Measurements from ENCODE around the gene GNG4.
A peak's percentile ranks its signal among the peaks of the same experiment; 100 is the strongest.
"Not testable (repeated sequence)": the region's sequence is repeated elsewhere in the genome, so short reads cannot be mapped to it uniquely, and the experiment has no call there.

Gene GNG4

GRCh38 chr1:235650341-235651169 is 971 bp upstream of the GNG4 start:
- DNase-seq (ENCODE audit: low spot score), result peak; percentile 48
- TF ChIP-seq CTCF (IDR thresholded peaks at IDR 0.05; ENCODE audit: extremely low read depth, missing control alignments), result no peak

- no peak for TF ChIP-seq CTCF (IDR thresholded peaks at IDR 0.05; ENCODE audit: extremely low read depth, missing control alignments)
- DNase-seq (ENCODE audit: low spot score), result peak; percentile 80
Measured at GRCh38 chr1:235648954-235649367, 623 bp downstream of the GNG4 start.

GRCh38 chr1:235648407-235648907 is 1.1 kb downstream of the GNG4 start:
- no peak for DNase-seq (ENCODE audit: low spot score)
- TF ChIP-seq CTCF (IDR thresholded peaks at IDR 0.05; ENCODE audit: extremely low read depth, missing control alignments), result no peak

GRCh38 chr1:235647537-235647936 is 2.0 kb downstream of the GNG4 start:
- not testable (repeated sequence) for DNase-seq (ENCODE audit: low spot score)

- no peak for TF ChIP-seq CTCF (IDR thresholded peaks at IDR 0.05; ENCODE audit: extremely low read depth, missing control alignments)
- no peak for DNase-seq (ENCODE audit: low spot score)
Measured at GRCh38 chr1:235646463-235646862, 3.1 kb downstream of the GNG4 start.

- DNase-seq (ENCODE audit: low spot score), result no peak
- TF ChIP-seq CTCF (IDR thresholded peaks at IDR 0.05; ENCODE audit: extremely low read depth, missing control alignments), result no peak
Measured at GRCh38 chr1:235644693-235645305, 4.8 kb downstream of the GNG4 start.

- no peak for TF ChIP-seq CTCF (IDR thresholded peaks at IDR 0.05; ENCODE audit: extremely low read depth, missing control alignments)
- no peak for DNase-seq (ENCODE audit: low spot score)
Measured at GRCh38 chr1:235643837-235644692, 5.5 kb downstream of the GNG4 start.

All from GM20000 (cell line).